Erythroblast (primary cell): Measurements from ENCODE around the gene TSNAX.

Source experiments
- GATA1 ChIP-seq: IDR thresholded peaks from 2 replicates; pipeline ENCODE4 v1.6.1; 2011; ENCODE audit warnings: low read depth, mild to moderate bottlenecking, control low read depth, low read length, moderate library complexity
- POLR2A ChIP-seq: IDR thresholded peaks from 2 replicates; pipeline ENCODE4 v1.6.1; 2011; ENCODE audit warnings: mild to moderate bottlenecking, low read length

DNA sequence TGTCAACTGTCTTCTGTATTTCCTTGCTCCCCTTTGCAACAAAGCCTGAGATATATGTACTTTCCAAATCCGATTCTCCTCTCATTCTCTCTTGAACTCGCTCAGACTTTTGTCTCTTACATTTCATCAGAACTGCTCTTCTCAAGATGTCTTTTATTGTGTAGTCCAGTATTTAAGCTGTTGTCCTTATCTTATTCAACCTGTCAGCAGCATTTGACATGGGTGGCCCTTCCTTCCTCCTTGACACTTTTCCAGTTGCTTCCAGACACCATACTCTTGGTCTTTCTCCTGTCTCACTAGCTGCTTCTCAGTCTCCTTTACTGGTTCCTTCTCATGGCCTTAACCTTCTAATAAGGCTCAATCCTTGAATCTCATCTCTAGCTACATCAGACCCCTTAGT, 47.0 kb downstream of the TSNAX start:
- no peak for TF ChIP-seq POLR2A
- TF ChIP-seq GATA1: no peak
